Right atrium auricular region (tissue), 2 donors: ENCODE measurements around the gene NCOA6. TPM values are rescaled to one million over a fixed set of nuclear protein-coding genes. Genes with fewer than 3 reads are reported as not detected.
"Not testable (repeated sequence)": the region's sequence is repeated elsewhere in the genome, so short reads cannot be mapped to it uniquely, and the experiment has no call there.

Source experiments
- DNase-seq: peaks from one replicate; pipeline ENCODE4 v3.0.0-alpha.2; 2019; ENCODE audit warnings: low spot score
- H3K27ac ChIP-seq, 2 donors: fragments of 200-600 bp; sonication (generic); 1 replicate in 1 of 2; 2 replicates in 1 of 2; pipeline ENCODE4 v1.5.1; 2016 to 2019
- H3K27me3 ChIP-seq, 2 donors: fragments of 200-600 bp; sonication (generic); one replicate each; pipeline versions ENCODE4 v1.5.1 to v1.6.0; 2017 to 2019
- H3K36me3 ChIP-seq: fragments of 200-600 bp; sonication (generic); one replicate; pipeline ENCODE4 v1.5.1; 2016
- H3K4me1 ChIP-seq, 2 donors: fragments of 200-600 bp; sonication (generic); one replicate each; pipeline versions ENCODE4 v1.5.1 to v1.6.0; 2017 to 2019
- H3K4me3 ChIP-seq, 2 donors: fragments of 200-600 bp; sonication (generic); 1 replicate in 1 of 2; 2 replicates in 1 of 2; pipeline ENCODE4 v1.5.1; 2017 to 2019; ENCODE audit warnings: mild to moderate bottlenecking in 1 of 2, moderate library complexity in 1 of 2
- H3K9me3 ChIP-seq, 2 donors: fragments of 200-600 bp; sonication (generic); one replicate each; pipeline ENCODE4 v1.5.1; 2019
- CTCF ChIP-seq, 2 donors: fragments of 200-600 bp; sonication (generic); IDR thresholded peaks; one replicate each; pipeline ENCODE4 v1.5.1; 2019; ENCODE audit warnings: antibody characterized with exemption in 2 of 2
- total RNA-seq, 2 donors: library from RNA; depleted of rRNA; stranded (reverse); fragments of >200 nt; gene quantifications; one replicate each; pipeline ENCODE4 v1.1.0, GENCODE V29; 2016

Gene NCOA6
- total RNA-seq, 2 donors from 2014 or later = 18.2 to 18.4 TPM

GRCh38 chr20:34808583-34808982, 16.9 kb downstream of the NCOA6 start:
- no peak overlapping the region for H3K4me3 ChIP-seq
- no peaks in the 10 kb centered on the region for H3K27me3 ChIP-seq
- H3K4me1 ChIP-seq = no peaks in the 10 kb centered on the region
- no peak for TF ChIP-seq CTCF (IDR thresholded peaks at IDR 0.05)
- H3K27ac ChIP-seq = no peak overlapping the region
- H3K9me3 ChIP-seq = no peaks in the 10 kb centered on the region
- DNase-seq = no peak
- H3K36me3 ChIP-seq = peaks cover 4% of the 10 kb centered on the region

GRCh38 chr20:34807944-34808465, 17.4 kb downstream of the NCOA6 start:
- H3K4me3 ChIP-seq, H3K27ac ChIP-seq, DNase-seq, H3K4me1 ChIP-seq, H3K27me3 ChIP-seq, H3K9me3 ChIP-seq, H3K36me3 ChIP-seq: not testable (repeated sequence)

- Histone ChIP-seq H3K27me3 (no peaks in the 10 kb centered on the region), H3K4me3 (no peak overlapping the region), H3K27ac (no peak overlapping the region), H3K9me3 (no peaks in the 10 kb centered on the region), H3K4me1 (no peaks in the 10 kb centered on the region), H3K36me3 (peaks cover 4% of the 10 kb centered on the region)
- TF ChIP-seq CTCF (IDR thresholded peaks at IDR 0.05) = no peak
- no peak for DNase-seq
Observed at GRCh38 chr20:34806255-34806654, 19.2 kb downstream of the NCOA6 start.

GRCh38 chr20:34798871-34799270, 26.6 kb downstream of the NCOA6 start:
- no peak overlapping the region for H3K27ac ChIP-seq
- no peaks in the 10 kb centered on the region for H3K9me3 ChIP-seq
- TF ChIP-seq CTCF (IDR thresholded peaks at IDR 0.05) = no peak
- H3K4me1 ChIP-seq = no peaks in the 10 kb centered on the region
- no peak overlapping the region for H3K4me3 ChIP-seq
- DNase-seq = no peak
- peaks cover 2% of the 10 kb centered on the region for H3K36me3 ChIP-seq
- H3K27me3 ChIP-seq = no peaks in the 10 kb centered on the region

GRCh38 chr20:34798328-34798727, 27.1 kb downstream of the NCOA6 start:
- DNase-seq = no peak
- TF ChIP-seq CTCF (IDR thresholded peaks at IDR 0.05) = no peak
- Histone ChIP-seq H3K9me3 (no peaks in the 10 kb centered on the region), H3K27ac (no peak overlapping the region), H3K36me3 (no peaks in the 10 kb centered on the region), H3K27me3 (no peaks in the 10 kb centered on the region), H3K4me1 (no peaks in the 10 kb centered on the region), H3K4me3 (no peak overlapping the region)

GRCh38 chr20:34797012-34797995, 28.1 kb downstream of the NCOA6 start:
- H3K27ac ChIP-seq = no peak overlapping the region
- DNase-seq = no peak
- no peak overlapping the region for H3K4me3 ChIP-seq
- H3K27me3 ChIP-seq = no peaks in the 10 kb centered on the region
- H3K9me3 ChIP-seq = no peaks in the 10 kb centered on the region
- no peaks in the 10 kb centered on the region for H3K4me1 ChIP-seq
- no peaks in the 10 kb centered on the region for H3K36me3 ChIP-seq
- TF ChIP-seq CTCF (IDR thresholded peaks at IDR 0.05) = no peak
